ENCODE measurements around the gene RASSF7.

Gene RASSF7

GRCh38 chr11:538431-539051, 22.2 kb upstream of the RASSF7 start:
- DNase-seq (ENCODE audit: low read depth) = no peak
- no peak overlapping the region for H3K4me3 ChIP-seq (ENCODE audit: low read depth, low read length)
- TF ChIP-seq CTCF (conservative IDR thresholded peaks at IDR 0.05; ENCODE audit: low read depth, low read length) = no peak

GRCh38 chr11:539971-540481, 20.7 kb upstream of the RASSF7 start:
- no peak for TF ChIP-seq CTCF (conservative IDR thresholded peaks at IDR 0.05; ENCODE audit: low read depth, low read length)
- H3K4me3 ChIP-seq (ENCODE audit: low read depth, low read length) = no peak overlapping the region
- DNase-seq (ENCODE audit: low read depth) = no peak

- no peak overlapping the region for H3K4me3 ChIP-seq (ENCODE audit: low read depth, low read length)
- TF ChIP-seq CTCF (conservative IDR thresholded peaks at IDR 0.05; ENCODE audit: low read depth, low read length) = no peak
- DNase-seq (ENCODE audit: low read depth) = no peak
Measured at GRCh38 chr11:540583-541432, 20.0 kb upstream of the RASSF7 start.

GRCh38 chr11:541433-541885, 19.3 kb upstream of the RASSF7 start:
- DNase-seq (ENCODE audit: low read depth) = no peak
- no peak overlapping the region for H3K4me3 ChIP-seq (ENCODE audit: low read depth, low read length)
- TF ChIP-seq CTCF (conservative IDR thresholded peaks at IDR 0.05; ENCODE audit: low read depth, low read length) = no peak

- DNase-seq (ENCODE audit: low read depth) = no peak
- no peak for TF ChIP-seq CTCF (conservative IDR thresholded peaks at IDR 0.05; ENCODE audit: low read depth, low read length)
- H3K4me3 ChIP-seq (ENCODE audit: low read depth, low read length) = no peak overlapping the region
Measured at GRCh38 chr11:544817-545166, 16.0 kb upstream of the RASSF7 start.

GRCh38 chr11:545171-545570, 15.6 kb upstream of the RASSF7 start:
- no peak for TF ChIP-seq CTCF (conservative IDR thresholded peaks at IDR 0.05; ENCODE audit: low read depth, low read length)
- DNase-seq (ENCODE audit: low read depth) = no peak
- no peak overlapping the region for H3K4me3 ChIP-seq (ENCODE audit: low read depth, low read length)
